G401 (cell line): ENCODE data around the gene PRKAB1. TPM values are rescaled to one million over a fixed set of nuclear protein-coding genes. Genes with fewer than 3 reads are reported as not detected.
"Not testable (repeated sequence)": the region's sequence is repeated elsewhere in the genome, so short reads cannot be mapped to it uniquely, and the experiment has no call there.

Experiments used
- DNase-seq: peaks from one replicate; pipeline ENCODE4 v3.0.0-alpha.2; 2015; ENCODE audit warnings: low spot score
- in situ Hi-C: cut with HindIII; loops from 2 replicates; pipeline ENCODE4 v1.10.0; 2016; ENCODE audit warnings: low sequenced_read_pairs, mixed read lengths
- total RNA-seq: library from RNA; depleted of rRNA; stranded (reverse); fragments of >200 nt; shearing (Covaris generic); gene quantifications from 2 replicates; pipeline ENCODE4 v1.2.3, GENCODE V29; 2014; rRNA removed

Gene PRKAB1, protein sequence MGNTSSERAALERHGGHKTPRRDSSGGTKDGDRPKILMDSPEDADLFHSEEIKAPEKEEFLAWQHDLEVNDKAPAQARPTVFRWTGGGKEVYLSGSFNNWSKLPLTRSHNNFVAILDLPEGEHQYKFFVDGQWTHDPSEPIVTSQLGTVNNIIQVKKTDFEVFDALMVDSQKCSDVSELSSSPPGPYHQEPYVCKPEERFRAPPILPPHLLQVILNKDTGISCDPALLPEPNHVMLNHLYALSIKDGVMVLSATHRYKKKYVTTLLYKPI
- 13.6 and 20.3 TPM in 2 replicates for total RNA-seq

DNA sequence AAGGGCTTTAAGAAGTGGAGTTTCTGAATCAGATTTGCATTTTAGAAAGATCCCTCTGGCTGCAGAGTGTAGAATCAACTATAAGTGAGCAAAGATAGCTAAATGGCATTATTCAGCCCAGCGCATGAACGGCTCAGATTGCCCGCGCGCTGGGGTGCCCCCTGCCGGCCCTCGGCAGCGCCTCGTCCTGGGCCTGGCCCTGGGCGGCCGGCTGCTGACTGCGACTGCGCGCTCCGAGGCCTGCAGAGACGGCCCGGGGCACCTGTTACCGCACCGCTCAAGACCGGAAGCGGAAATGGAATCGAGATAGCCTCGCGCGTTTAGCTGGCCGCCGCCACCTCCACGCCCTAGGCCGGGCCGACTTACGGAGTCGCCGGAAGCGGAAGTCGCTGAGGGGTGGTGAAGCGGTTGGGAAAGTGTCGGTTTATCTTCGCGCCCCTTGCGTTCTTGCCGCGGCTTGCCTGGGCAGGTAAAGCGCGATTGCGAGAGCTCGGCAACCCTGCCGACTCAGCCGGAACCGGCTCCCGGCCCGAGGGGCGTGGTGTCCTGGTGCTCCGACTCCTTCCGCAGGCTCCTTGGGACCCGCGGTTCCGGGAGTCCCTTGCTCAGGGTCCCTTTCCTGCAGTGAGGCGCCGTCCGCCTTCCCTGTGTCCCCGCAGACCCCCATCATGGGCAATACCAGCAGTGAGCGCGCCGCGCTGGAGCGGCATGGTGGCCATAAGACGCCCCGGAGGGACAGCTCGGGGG is at the start of gene PRKAB1:
TSS of gene PRKAB1 (plus strand) at position 557 of the 747 bp plus-strand sequence. CDS start at position 669, 112 bp downstream.
- DNase-seq = peak; percentile 96
- in situ Hi-C loops = no loop called here

- in situ Hi-C loops, DNase-seq: not testable (repeated sequence)
Measured at GRCh38 chr12:119618328-119618896, 49.5 kb upstream of the PRKAB1 start.

GRCh38 chr12:119620490-119620889 is 47.4 kb upstream of the PRKAB1 start:
- in situ Hi-C loops = no loop called here
- no peak for DNase-seq

- in situ Hi-C loops = no loop called here
- DNase-seq = no peak
Measured at GRCh38 chr12:119621878-119622277, 46.1 kb upstream of the PRKAB1 start.

GRCh38 chr12:119624966-119625365 is 43.0 kb upstream of the PRKAB1 start:
- no peak for DNase-seq
- in situ Hi-C loops = no loop called here

DNA sequence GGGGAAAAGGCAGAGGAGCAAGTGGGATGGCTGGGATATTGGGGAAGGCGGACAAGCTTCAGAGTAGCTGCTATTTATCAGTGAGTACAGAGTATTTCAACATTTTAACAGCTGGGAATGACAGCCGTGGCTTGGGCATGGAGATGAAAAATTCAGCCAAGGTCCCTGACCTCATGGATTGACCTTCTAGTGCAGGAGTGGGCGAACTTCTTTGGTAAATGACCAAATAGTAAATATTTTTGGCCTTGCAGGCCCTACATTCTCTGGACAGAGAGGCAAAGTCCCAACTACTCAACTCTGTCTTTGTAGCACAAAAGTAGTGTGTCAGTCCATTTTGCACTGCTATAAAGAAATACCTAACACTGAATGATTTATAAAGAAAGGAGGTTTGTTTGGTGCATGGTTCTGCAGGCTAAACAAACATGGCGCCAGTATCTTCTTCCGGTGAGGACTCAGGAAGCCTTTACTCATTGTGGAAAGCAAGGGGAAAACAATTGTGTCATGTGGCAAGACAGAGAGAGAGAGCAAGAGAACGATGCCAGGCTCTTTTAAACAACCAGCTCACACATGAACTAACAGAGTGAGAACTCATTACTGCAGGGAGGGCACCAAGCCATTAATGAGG is 40.8 kb upstream of the PRKAB1 start:
- in situ Hi-C loops = no loop called here
- no peak for DNase-seq

- DNase-seq = no peak
- in situ Hi-C loops = no loop called here
Measured at GRCh38 chr12:119627686-119628085, 40.2 kb upstream of the PRKAB1 start.

GRCh38 chr12:119630223-119630780 is 37.6 kb upstream of the PRKAB1 start:
- no peak for DNase-seq
- in situ Hi-C loops = no loop called here

DNA sequence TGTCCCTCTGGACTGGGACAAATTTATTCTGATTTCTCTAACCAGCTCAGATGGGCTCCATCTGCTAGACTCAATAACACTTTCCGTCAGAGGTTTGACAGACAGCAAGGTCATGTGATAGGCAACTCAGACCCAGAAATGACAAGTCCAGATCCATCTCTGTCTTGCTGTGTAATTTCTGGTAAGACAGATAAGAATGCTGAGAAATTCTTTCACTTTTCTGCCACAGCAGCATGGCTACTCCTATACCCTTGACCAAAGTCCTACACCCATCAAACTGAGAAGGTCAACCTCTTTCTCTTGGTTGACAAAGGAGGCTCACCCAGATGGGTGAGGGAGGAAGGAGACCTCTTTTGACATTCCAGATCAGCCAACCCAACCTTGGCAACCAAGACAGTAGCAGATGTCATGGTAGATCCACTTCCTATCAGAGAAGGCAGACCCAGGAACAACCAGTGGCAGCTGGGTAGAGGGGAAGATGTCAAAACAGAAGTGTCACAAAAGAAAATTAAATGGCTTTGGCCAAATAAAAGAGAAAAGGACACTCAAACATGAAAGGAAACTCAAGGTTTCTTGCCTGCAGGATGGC is 36.9 kb upstream of the PRKAB1 start:
- DNase-seq = no peak
- in situ Hi-C loops = no loop called here

DNA sequence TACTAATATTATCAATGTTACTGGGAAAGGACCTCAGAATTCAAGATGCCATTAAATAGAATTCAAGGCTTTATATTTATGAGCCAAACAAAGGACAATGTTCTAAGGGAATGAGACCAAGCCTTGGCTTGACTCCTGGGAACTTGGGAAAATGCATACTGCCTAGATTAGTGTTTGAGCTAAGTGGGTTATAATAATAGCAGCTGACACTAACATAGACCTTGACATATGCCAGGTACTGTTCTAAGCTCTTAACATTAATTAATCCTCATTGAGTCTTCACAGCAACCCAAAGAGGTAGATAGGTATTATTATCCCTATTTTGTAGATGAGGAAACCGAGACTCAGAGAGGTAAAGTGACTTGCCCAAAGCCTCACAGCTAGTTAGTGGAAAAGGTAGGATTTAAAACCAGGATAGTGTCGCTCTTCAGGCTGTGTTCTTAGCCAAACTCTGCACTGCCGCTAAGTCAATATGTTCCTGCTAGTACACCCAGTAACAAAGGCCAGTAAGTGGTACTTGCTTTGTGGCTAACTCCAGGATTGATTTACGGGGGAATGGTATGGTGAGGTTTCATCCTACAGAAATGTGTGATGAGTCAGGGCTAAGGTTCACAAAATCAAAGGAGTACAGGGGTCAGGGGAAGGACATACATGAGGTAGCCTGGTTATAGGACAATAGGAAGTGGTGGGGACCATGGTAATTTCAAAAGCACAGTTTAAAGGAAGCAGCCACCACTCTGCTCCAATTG is 35.8 kb upstream of the PRKAB1 start:
- DNase-seq = no peak
- in situ Hi-C loops = no loop called here

- DNase-seq = no peak
- in situ Hi-C loops = no loop called here
Measured at GRCh38 chr12:119634743-119635142, 33.2 kb upstream of the PRKAB1 start.

- DNase-seq = no peak
- in situ Hi-C loops = no loop called here
Measured at GRCh38 chr12:119642986-119643385, 24.9 kb upstream of the PRKAB1 start.

- in situ Hi-C loops = no loop called here
- DNase-seq = no peak
Measured at GRCh38 chr12:119644930-119645329, 23.0 kb upstream of the PRKAB1 start.

DNA sequence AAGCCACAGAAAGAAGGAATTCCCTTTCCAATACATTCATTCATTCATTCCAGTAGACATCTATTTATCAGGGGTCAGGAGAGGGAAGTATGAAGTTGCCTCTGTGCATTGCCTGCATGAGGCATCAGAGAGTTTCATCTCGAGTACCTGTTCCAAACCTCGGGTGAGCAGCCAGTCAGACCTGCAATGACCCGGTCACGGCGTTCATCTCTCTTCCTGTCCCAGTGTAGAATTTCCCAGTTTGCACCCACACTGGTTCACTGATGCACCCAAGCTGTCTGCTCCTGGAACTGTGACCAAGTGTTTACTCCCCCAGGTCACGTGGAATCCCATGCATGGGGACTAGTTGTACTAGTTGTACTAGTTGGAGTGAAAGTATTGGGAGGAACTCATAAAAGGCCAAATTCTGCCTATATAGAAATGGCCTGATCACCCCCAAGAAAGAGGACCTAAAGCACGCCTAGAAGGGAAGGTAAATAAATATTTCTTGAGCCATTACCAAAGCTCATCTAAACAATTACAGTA is 22.3 kb upstream of the PRKAB1 start:
- DNase-seq = no peak
- in situ Hi-C loops = no loop called here

DNA sequence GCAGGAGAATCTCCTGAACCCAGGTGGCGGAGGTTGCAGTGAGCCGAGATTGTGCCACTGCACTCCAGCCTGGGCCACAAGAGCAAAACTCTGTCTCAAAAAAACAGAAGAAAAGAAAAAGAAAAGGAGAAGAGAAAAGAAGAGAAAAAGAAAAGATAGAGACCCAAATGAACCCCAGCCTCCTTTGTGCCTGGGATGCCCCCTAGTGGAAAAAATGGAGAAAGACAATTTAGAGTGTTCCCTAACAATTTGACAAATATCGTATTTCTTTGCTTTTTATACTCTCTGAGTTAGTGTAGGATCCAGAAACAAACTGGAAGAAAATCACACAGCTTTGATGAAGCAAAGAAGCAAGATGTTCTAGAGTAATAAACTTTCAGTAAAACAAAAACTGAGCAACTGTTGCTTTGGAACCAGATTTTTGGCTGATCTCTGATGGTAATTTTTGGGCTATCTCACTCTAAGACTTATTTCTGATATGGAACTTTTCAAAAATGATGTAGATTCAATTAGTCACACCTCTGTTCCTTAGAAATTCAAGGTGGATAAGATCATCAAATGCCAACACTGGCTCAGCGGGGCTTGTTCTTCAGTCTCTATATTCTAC is 18.6 kb upstream of the PRKAB1 start:
- no peak for DNase-seq
- in situ Hi-C loops = no loop called here

DNA sequence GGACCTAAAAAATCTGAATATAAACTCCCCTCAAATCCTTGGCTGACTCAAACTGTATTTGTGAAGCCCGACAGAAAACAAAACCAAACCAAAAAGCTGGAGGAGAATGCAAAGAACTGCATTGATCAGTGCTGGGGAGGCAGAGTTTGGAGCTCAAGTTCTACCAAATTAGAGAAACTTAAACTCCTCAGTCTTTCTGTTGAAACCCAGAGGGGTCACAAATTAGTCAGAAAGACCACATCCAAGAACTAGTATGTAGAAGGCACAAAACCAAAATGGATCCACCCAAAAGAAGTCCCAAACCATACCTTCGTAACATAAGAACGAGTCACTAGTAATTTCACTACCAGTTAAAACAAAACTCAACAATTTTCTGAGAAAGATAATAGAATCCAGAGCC is 15.3 kb upstream of the PRKAB1 start:
- in situ Hi-C loops = no loop called here
- DNase-seq = no peak

GRCh38 chr12:119657001-119657400 is 10.9 kb upstream of the PRKAB1 start:
- DNase-seq, in situ Hi-C loops: not testable (repeated sequence)

DNA sequence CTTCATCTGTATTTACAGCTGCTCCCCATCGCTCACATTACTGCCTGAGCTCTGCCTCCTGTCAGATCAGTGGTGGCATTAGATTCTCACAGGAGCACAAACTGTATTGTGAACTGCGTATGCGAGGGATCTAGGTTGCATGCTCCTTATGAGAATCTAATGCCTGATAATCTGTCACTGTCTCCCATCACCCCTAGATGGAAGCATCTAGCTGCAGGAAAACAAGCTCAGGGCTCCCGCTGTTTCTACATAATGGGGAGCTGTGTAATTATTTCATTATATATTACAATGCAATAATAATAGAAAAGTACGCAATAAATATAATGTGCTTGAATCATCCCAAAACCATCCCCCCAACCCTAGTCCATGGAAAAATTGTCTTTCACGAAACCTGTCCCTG is 9.8 kb upstream of the PRKAB1 start:
- in situ Hi-C loops, DNase-seq: not testable (repeated sequence)
